Inflammatory macrophage treated with lipopolysaccharide for 1 hour (primary cell): ENCODE data around the gene ALDH1A3.
A peak's percentile ranks its signal among the peaks of the same experiment; 100 is the strongest.
"Not testable (repeated sequence)": the region's sequence is repeated elsewhere in the genome, so short reads cannot be mapped to it uniquely, and the experiment has no call there.

ENCODE experiments used
- DNase-seq, 2 donors: peaks; one replicate each; pipeline ENCODE4 v3.0.0-alpha.2; 2020 to 2022

ALDH1A3 gene

DNA sequence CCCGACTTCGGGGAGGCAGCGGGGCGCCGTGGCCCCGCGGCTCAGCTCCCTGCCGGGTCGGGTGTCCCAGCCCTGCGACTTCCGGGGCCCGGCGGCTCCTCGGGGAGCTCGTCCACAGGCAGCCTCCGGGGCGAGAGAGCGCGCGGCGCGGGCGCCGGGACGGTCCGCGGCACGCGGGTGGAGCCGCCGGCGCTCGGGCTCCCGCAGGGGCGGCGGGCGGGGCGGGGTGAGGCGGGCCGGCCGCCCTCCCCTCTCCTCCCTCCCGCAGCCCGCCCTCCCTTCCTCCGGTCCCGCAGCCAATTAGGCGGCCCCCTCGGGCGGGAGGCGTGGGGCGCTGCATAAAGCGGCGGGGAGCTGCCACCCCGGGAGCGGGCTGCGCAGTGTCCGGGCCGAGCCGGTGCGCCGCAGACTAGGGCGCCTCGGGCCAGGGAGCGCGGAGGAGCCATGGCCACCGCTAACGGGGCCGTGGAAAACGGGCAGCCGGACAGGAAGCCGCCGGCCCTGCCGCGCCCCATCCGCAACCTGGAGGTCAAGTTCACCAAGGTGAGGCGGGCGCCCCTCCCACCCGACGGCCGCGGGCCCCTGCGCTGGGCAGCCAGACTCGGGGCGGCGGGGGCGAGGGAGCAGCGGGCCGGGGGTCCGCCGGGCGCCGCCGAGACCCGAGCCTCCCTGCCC lies at the start of gene ALDH1A3:
Gene ALDH1A3 (plus strand): TSS at position 368 of the 675 bp plus-strand sequence. CDS start 77 bp downstream, at position 445.
- no peak for DNase-seq

DNA sequence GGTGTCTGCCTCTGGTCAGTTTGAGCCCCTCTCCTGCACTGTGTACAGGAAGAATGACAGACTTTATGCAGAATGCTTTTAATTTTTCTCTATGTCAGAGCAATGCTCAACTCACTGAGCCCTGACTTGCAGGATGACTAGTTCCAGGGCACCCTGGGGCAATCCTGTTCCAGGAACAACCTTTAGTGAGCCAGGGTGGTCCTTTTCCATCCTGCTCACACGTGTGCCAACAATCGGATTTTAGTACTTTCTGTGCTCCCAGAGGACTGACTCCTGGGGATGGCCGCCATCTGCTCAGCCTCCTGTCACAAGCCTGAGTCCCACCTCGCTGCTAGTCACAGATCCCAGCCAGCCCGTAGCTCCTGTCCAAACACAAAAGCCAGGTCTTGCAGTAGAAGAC lies 48.2 kb upstream of the ALDH1A3 start:
- DNase-seq = no peak

DNA sequence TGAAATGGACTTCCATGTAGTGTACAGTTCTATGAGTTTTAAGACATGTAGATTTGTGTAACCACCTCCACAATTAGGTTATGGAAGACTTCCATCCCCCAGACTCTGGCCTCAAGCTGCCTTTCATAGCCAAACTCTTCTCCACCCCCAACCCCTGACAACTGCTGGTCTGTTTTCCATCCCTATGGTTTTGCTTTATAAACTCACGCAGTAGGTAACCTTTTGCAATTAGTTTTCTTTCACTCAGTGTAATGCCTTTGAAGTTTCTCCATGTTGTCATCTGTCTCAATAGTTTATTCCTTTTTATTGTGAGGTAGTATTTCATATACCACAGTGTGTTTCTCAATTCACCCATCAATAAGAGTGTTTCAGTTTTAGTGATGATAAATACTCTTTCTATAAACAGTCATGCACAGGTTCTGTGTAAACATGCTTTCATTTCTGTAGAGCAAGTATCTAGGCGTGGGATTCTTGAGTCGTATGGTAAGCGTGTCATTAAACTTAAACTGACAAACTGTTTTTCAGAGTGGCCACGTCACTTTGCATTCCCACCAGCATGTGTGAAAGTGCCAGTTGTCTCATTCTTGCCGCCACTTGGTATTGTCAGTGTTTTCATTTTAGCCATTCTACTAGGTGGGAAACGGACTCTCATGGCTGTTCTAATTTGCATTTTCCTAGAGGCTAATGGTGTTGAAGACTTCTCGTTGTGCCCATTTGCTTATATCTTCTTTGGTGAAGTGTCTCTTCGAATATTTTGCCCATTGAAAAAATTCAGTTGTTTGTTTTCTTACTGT lies 47.3 kb upstream of the ALDH1A3 start:
- DNase-seq = no peak

DNA sequence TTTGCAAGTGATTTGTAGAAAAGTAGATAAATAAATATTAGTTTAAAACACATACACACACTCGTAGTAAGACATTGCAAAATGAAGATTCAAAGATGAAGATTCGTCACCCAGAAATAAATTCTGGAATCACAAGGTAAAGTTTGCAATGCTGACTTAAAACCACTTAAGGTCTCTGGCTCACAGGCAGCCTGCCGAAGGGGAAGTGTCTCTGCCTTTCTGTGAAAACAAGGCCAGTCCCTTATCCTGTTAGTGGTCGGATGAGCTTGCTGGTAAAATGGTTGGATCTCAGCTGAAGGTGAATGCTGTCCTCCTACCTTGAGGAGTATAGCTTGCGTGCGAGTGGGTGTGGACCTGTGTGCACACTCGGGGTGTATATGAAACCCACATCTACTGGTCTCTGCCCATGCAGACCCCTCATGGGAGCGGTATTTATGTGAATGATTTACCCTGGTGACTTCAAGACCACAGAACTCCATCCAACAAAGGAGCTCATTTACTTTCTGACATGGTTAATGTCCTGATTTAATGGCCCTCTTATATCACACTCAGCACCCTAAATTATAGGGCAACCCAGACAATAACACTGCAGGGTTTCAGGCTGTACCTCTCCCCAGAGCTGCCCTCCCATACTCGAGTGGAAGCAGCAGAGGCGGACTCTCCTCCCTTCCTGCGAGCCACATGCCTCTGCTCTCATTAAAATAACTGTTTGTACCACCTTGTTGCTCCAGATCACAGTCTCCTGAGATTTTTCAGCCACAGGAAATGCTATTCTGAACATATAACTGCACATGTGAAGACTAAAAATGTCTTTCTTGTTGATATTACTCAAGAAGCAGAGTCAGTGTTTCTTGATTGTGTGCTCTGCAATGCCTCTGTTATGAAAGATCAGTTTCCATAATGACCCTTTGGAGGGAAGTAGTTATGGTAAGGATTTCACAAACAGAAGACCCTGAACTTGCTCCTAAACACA lies 45.9 kb upstream of the ALDH1A3 start:
- peak; percentile 37 to 63 for DNase-seq

DNA sequence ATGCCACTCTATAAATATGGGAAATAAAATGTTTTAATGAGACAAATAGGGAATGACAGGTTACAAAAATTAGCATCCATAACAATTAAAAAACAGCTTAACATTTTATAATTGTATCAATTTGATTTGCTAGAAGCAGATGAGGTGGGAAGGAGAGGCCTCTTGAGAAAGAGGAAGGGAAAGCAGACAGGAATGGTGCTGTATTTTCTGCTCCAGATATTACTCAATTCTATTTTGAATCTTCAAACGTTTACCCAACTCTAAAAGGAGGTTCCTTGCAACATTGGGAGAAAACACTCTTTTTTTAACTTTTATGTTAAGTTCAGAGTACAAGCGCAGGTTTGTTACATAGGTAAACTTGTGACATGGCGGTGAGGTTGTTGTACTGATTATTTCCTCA lies 44.9 kb upstream of the ALDH1A3 start:
- peak; percentile 40 to 60 for DNase-seq

DNA sequence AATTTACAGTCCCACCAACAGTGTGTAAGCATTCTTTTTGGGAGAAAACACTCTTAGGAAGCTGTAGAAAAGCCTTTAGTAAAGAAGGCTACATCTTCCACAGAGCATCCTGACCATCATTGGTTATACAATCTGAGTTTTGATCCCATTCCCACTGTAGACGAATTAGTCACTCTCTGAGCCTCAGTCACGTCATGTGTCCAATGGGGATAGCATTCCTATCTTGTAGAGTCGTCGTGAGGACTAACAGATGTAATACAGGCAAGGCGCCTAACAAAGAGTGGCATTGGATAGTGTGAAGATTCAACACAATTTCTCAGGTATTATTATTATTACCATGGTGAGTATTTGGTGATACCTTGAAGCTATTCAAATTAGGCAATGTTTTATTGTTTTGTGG lies 44.0 kb upstream of the ALDH1A3 start:
- DNase-seq = no peak

DNA sequence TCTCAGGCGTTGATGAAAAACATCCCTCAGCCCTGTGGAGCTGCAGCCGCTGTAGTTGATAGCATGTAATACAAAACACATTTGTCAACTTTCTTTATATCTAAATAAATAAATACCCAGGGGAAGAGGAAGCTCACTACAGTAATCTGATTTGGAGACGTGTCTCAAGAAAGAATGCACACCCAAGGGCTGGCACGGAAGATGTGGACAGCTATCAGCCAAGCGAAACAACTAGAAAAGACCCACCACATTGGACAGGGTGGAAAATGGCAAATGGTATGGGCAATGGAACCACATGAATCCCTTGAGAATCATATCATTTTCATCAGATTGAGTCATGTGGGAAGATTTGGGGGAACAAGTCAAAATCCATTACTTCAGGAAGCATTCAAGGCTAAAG lies 43.1 kb upstream of the ALDH1A3 start:
- DNase-seq = no peak

DNA sequence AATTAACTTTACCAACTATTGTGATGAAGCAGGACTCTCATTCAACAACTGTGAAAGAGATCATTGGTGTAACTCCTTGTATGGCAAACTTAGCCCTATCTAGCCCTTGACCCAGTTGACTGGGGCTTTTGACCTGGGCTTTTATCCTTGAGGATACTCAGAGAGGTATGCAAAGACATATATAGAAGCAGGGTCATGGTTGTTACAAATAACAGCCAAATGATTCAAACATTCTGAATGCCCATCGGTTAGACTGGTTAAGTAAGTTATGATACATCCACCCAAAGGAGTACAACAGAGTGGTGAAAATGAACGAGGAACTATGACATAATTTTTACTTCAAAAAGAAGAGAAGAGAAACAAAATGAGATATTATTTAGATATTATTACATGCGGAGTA lies 38.2 kb upstream of the ALDH1A3 start:
- no peak for DNase-seq

DNA sequence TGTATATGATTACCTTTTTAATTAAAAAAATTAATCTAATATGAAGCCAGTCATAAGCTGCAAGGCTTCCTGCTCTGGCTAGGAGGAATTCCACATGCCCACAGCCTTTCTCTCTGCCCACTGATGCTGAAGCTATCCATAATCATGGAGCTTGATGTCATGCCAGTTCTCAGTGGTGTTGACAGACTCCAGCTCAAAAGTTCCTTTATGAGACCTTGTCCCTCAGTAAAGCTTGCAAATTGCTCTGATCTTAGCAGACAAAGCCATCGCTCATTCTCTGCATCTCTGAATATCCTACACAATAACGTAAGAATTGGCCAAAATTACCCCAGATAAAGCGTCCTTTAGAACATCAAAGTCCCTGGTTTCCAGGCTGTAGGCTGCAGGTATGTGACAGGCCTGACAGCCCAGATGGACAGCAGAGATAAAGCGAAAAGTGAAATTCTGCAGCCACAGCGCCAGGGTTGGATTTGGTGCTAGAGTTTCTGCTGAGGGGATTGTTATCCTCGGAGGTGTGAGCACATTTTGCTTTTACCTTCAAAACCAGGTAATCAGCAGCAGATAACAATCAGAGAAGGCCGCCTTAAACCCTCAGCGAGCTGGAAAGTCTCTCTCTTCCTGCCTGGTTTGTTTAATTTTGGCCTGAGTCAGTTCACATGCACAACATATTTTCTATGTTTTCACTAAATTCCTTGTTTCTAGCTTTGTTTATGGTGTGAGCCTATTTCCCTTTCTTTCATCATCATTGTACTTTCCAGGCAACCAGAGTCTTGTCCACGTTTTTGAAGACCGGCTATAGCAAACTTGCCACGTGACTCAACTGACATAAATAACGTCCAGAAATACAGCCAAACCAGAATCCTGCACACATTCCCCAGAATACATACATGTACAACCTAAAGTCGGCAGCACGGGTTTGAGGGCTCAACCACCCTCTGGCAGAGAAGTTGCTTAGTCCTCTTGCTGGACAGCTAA lies 36.6 kb upstream of the ALDH1A3 start:
- no peak for DNase-seq

DNA sequence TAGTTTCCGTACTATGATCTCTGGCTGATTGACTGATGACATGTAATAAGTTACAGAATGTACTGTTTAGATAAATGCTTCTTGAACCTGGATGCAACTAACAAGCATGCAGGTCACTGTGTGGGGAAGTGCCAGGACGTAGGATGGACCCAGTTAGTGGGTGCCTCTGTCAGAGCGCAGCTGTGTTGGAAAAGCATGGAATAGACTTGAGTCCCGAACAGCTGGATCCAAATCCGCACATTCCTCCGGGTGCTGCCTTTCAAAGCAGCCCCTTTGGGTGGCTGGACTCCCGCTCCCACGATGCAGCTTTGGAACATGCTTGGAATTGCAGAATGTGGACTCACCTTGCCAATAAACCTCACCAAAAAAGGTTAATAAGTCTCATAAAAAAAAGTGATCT lies 35.5 kb upstream of the ALDH1A3 start:
- no peak for DNase-seq

DNA sequence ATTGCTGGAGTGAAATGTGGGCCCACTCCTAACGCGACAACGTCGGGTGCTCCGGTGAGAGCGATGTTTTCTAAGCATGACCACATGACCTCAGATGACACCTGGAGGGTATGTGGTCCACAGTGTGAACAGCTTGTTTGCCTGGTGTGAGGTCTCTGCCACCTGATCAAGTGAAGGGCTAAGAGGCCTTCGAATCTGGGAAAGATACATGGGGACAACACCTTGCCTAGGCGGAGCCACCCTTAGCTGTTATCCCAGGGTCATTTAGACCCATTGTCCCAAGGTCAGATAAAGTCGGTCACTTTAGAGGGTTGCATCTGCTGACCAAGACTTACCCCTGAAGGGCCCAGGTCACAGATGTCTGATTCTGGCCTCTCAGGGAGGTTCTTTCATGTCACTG lies 34.9 kb upstream of the ALDH1A3 start:
- no peak for DNase-seq

DNA sequence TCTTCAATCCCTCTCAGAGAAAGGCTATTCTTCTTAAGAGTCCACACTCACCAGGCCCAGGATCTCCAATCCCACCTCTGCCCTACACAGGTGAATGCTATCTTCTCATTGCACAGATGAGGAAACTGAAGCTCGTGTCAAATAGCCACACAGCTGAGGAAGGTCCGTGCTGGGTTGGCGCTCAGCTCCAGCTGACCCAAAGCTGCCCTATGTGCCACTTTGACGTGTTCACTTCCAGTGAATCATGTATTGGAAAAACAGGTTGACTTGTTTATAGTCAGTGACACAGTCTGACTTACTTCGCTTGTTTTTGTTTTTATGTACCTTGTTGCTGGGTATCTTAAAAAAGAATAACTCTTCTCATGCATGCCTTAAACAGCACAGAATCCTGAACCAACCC lies 32.4 kb upstream of the ALDH1A3 start:
- no peak for DNase-seq

DNA sequence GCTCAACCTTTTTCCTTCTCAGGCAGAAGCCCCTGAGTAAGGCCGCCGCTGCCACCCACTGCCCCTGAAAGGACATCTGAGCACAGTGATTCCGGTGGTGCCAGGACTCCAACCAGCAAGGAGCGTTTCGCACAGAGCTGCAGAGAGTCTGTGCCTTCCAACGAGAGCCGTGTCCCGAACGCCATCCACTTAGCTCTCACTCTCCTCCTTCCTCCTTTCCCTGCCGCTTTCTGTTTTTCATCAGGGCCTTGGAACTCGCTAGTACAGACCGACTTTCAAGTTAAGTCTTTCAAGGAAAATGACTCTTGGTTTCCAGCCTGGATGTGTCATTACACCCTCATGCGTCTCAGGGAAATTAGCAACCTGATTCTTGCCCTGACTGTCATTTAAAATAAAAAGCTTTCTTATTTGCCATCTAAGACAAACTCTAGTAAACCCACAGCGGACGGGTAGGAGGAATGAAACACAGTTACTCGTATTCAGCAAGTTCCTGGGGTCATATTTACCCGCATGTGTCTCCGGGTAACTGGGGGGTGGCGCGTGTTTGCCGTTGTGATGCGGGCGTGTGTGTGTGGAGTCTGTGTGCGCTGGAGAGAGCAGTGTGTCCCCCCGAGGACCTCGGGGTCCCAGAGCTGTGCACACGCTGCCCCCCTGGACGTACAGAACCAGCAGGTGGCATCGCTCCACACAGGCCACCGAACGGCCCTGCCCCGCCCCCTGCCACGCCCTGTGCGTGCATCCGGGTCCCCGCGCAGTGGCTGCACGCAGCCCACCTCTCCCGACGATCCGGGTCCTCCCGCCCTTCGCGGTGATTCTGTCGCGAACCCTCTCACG lies 30.4 kb upstream of the ALDH1A3 start:
- DNase-seq = peak; percentile 14 to 29

DNA sequence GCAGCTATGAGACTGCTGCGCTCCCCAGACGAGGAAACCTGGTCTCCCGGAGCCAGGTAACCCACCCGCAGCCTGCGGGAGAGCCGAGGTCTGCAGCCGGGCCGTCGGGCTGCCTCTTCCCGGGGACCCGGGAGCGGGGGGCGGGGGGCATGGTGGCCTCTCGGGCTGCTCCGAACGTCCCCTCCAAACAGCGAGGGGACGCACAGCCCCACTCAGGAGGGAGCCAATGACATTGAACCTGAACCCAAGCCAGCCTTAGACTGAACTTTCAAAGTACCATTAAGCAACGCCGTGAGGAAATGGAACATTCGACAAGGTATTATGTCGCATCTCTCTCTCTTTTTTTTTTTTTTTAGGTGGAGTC lies 29.8 kb upstream of the ALDH1A3 start:
- DNase-seq = no peak

DNA sequence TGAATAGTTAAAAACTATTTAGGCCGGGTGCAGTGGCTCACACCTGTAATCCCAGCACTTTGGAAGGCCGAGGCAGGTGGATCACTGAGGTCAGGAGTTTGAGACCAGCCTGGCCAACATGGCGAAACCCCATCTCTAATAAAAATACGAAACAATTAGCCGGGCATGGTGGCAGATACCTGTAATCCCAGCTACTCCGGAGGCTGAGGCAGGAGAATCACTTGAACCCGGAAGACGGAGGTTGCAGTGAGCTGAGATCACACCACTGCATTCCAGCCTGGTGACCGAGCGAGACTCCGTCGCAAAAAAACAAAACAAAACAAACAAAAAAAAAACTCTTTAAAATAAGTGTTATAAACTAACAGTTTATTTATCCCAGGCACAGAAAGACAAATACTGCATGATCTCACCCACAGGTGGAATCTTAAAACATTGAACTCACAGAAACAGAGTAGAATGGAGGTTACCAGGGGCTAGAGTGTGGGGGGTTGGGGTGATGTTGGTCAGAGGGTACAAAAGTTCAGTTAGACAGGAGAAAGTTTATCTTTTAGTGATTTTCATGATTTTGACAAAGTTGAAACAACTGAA lies 28.1 kb upstream of the ALDH1A3 start:
- DNase-seq = not testable (repeated sequence)

DNA sequence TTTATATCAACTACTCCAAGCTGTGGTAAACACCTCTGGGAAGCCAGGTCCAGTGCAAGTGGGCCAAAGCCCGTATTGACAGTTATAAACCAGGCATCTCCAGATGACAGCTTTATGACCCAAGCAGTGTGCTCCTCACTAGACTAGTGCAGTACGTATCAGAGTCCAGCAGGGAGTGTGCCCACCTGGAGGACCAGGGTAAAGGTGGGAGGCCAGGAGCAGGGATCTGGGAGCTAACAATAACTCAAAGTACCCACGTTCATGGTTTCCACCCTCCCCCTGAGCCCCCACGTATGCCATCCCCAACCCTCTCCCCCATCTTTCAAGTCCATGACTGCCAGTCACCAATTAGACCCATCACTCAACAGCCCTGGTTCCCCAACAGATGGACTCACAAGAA lies 27.0 kb upstream of the ALDH1A3 start:
- DNase-seq = no peak

DNA sequence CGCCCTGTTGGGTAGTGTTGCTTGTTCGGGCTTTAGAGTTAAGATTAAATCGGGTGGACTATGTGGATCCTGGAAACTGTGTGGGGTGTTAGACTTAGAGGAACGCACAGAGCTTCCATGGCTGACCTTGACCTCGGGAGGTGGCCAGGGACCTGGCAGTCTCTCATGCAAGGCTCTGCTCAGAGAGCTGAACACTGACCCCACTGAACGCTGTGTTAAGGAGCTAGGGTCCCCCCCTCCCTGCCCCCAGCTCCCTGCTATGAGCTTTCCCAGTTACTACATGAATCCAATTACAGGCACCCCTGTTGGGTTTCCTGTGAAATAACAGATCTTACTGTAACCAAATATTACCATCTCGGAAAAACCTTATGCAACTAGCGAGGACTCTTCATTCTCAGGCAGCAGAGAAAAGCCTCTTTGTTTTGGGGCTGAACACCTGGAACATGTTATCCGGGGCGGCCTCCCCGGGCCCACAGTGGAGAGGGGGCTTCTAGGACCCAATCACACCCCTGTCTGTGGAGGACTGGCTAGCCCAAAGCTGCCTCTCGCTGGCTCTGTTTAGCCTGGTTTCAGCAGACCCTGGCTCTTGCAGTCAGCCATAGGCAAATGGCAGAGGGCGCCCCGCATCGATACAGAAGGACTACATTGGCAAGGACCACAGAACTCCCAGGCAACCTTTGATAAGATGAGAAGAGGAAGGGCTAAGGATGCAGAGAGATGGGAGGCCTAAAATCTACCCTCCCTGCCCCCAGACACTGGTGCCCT lies 25.8 kb upstream of the ALDH1A3 start:
- no peak for DNase-seq

DNA sequence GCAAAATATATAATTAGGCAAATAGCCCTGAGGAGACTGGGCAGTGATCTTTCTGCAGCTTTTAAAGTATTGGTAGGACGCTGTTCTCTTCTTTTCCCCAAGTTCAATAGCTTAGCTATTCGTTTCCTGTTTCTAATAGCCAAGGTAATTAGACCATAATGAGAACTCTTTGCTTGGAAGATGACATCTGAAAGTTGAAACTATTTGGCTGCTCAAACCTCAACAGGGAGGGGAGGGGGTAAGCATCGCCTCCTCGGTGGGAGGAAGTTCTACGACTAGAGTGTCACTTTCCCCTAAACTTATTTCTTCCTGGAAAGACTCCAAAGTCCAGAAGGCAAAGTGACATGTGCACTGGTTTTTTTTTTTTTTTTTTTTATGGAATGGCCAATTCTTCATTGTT lies 22.8 kb upstream of the ALDH1A3 start:
- no peak for DNase-seq

DNA sequence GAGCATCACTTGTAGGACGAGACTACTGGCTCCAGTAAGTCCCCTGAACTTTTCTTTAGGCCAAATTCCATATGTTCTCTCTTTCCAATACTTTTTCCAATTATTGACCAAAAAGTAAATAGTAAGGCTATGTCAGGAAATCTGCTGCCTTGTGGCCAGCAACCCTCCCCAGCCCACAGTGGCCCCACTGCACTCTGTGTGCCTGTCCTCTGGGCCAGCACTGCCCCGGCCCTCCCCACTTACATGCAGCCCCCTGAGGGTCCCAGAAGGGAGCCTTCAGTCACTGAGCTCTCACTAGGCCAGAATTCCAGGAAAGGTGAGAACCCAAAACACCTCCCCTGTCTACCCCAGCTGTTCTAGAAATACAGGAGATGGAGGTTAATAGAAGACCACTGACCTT lies 21.3 kb upstream of the ALDH1A3 start:
- no peak for DNase-seq
